ENCODE results near the gene CHST4.
"Not testable (repeated sequence)": the region's sequence is repeated elsewhere in the genome, so short reads cannot be mapped to it uniquely, and the experiment has no call there.

CHST4 gene

GRCh38 chr16:71524566-71525553, 1.4 kb upstream of the CHST4 start:
- DNase-seq: no peak

- DNase-seq: no peak
These were observed 2.0 kb downstream of the CHST4 start for GRCh38 chr16:71528257-71528656.

- DNase-seq: no peak
These were observed 2.6 kb downstream of the CHST4 start for GRCh38 chr16:71528863-71529262.

GRCh38 chr16:71532366-71532765, 6.1 kb downstream of the CHST4 start:
- no peak for DNase-seq

GRCh38 chr16:71536752-71537499, 10.7 kb downstream of the CHST4 start:
- no peak for DNase-seq

GRCh38 chr16:71537643-71538042, 11.4 kb downstream of the CHST4 start:
- no peak for DNase-seq

- DNase-seq: peak; percentile 11
These were observed 16.2 kb downstream of the CHST4 start for GRCh38 chr16:71542377-71542776.

- DNase-seq: no peak
These were observed 20.9 kb downstream of the CHST4 start for GRCh38 chr16:71547168-71547567.

- DNase-seq: no peak
These were observed 26.7 kb downstream of the CHST4 start for GRCh38 chr16:71552698-71553503.

- DNase-seq: no peak
These were observed 29.1 kb downstream of the CHST4 start for GRCh38 chr16:71555230-71555891.

GRCh38 chr16:71557299-71557698, 31.1 kb downstream of the CHST4 start:
- DNase-seq: no peak

GRCh38 chr16:71557954-71558582, 31.8 kb downstream of the CHST4 start:
- DNase-seq: no peak

- DNase-seq: no peak
These were observed 33.6 kb downstream of the CHST4 start for GRCh38 chr16:71559855-71560254.

GRCh38 chr16:71561886-71562285, 35.7 kb downstream of the CHST4 start:
- not testable (repeated sequence) for DNase-seq

- no peak for DNase-seq
These were observed 36.3 kb downstream of the CHST4 start for GRCh38 chr16:71562552-71562951.

- DNase-seq: peak; percentile 48
These were observed 38.2 kb downstream of the CHST4 start for GRCh38 chr16:71564335-71564967.

- no peak for DNase-seq
These were observed 39.8 kb downstream of the CHST4 start for GRCh38 chr16:71565812-71566700.

- DNase-seq: no peak
These were observed 41.7 kb downstream of the CHST4 start for GRCh38 chr16:71567931-71568330.

GRCh38 chr16:71568551-71568950, 42.3 kb downstream of the CHST4 start:
- DNase-seq: no peak

- DNase-seq: no peak
These were observed 43.4 kb downstream of the CHST4 start for GRCh38 chr16:71569621-71570020.
